Measurements from ENCODE around the gene ATP1A4. TPM values are rescaled to one million over a fixed set of nuclear protein-coding genes. Genes with fewer than 3 reads are reported as not detected.

Gene ATP1A4
- total RNA-seq, 1 donor from 2014 or later: not detected

DNA sequence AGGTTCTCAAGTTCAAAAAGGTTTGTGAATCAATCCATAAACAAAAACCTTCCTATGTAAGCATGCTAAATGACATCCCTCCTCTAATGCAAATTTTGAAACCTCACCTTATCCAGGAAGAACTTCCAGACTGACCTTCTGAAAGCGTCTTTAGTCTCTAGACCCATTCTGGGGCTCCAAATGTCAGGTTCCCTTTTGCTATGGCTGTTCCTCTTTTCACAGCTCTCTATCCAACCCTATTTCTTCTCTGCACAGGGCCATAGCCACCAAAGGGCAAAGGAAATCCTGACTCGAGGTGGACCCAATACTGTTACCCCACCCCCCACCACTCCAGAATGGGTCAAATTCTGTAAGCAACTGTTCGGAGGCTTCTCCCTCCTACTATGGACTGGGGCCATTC lies 3.4 kb downstream of the ATP1A4 start:
- no peaks in the 10 kb centered on the region for H3K36me3 Mint-ChIP-seq (ENCODE audit: insufficient read depth)
- no peak overlapping the region for H3K27ac Mint-ChIP-seq
- no peak for DNase-seq (ENCODE audit: low spot score, unreplicated experiment)
- no peaks in the 10 kb centered on the region for H3K9me3 Mint-ChIP-seq (ENCODE audit: low read depth)
- no peak overlapping the region for H3K4me3 Mint-ChIP-seq (ENCODE audit: low read depth)
- H3K27me3 Mint-ChIP-seq: no peaks in the 10 kb centered on the region
- H3K4me1 Mint-ChIP-seq (ENCODE audit: low read depth): no peaks in the 10 kb centered on the region
- TF ChIP-seq, protein P1, sequence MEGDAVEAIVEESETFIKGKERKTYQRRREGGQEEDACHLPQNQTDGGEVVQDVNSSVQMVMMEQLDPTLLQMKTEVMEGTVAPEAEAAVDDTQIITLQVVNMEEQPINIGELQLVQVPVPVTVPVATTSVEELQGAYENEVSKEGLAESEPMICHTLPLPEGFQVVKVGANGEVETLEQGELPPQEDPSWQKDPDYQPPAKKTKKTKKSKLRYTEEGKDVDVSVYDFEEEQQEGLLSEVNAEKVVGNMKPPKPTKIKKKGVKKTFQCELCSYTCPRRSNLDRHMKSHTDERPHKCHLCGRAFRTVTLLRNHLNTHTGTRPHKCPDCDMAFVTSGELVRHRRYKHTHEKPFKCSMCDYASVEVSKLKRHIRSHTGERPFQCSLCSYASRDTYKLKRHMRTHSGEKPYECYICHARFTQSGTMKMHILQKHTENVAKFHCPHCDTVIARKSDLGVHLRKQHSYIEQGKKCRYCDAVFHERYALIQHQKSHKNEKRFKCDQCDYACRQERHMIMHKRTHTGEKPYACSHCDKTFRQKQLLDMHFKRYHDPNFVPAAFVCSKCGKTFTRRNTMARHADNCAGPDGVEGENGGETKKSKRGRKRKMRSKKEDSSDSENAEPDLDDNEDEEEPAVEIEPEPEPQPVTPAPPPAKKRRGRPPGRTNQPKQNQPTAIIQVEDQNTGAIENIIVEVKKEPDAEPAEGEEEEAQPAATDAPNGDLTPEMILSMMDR (IDR thresholded peaks at IDR 0.05; ENCODE audit: unreplicated experiment): no peak

- TF ChIP-seq, protein P1 (IDR thresholded peaks at IDR 0.05; ENCODE audit: unreplicated experiment): no peak
- no peaks in the 10 kb centered on the region for H3K4me1 Mint-ChIP-seq (ENCODE audit: low read depth)
- no peaks in the 10 kb centered on the region for H3K27me3 Mint-ChIP-seq
- no peaks in the 10 kb centered on the region for H3K9me3 Mint-ChIP-seq (ENCODE audit: low read depth)
- H3K4me3 Mint-ChIP-seq (ENCODE audit: low read depth): no peak overlapping the region
- H3K36me3 Mint-ChIP-seq (ENCODE audit: insufficient read depth): no peaks in the 10 kb centered on the region
- H3K27ac Mint-ChIP-seq: no peak overlapping the region
- no peak for DNase-seq (ENCODE audit: low spot score, unreplicated experiment)
These were observed 5.0 kb downstream of the ATP1A4 start for GRCh38 chr1:160156361-160156760.

GRCh38 chr1:160157174-160157573 lies 5.8 kb downstream of the ATP1A4 start:
- H3K27me3 Mint-ChIP-seq: no peaks in the 10 kb centered on the region
- H3K4me1 Mint-ChIP-seq (ENCODE audit: low read depth): no peaks in the 10 kb centered on the region
- DNase-seq (ENCODE audit: low spot score, unreplicated experiment): no peak
- no peaks in the 10 kb centered on the region for H3K36me3 Mint-ChIP-seq (ENCODE audit: insufficient read depth)
- H3K9me3 Mint-ChIP-seq (ENCODE audit: low read depth): no peaks in the 10 kb centered on the region
- no peak overlapping the region for H3K27ac Mint-ChIP-seq
- TF ChIP-seq, protein P1 (IDR thresholded peaks at IDR 0.05; ENCODE audit: unreplicated experiment): no peak
- H3K4me3 Mint-ChIP-seq (ENCODE audit: low read depth): no peak overlapping the region

DNA sequence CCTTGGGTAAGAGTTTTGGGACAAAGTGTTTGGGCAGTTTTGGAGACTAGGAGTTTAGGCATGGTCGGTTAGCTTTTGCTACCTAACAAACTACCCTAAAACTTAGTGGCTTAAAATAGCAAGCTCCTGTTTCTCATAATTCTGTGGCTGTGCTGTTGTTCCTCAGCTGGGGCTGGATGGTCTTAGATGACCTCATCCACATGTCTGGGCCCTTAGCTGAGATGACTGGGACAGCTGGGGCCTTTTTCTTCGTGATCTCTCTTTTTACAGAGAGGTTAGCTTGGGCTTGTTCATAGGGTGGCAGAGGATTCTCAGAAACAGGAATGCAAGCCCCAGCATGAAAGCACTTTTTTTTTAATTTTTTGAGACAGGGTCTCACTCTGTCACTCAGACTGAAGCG lies 6.6 kb downstream of the ATP1A4 start:
- H3K27me3 Mint-ChIP-seq: no peaks in the 10 kb centered on the region
- no peaks in the 10 kb centered on the region for H3K4me1 Mint-ChIP-seq (ENCODE audit: low read depth)
- TF ChIP-seq, protein P1 (IDR thresholded peaks at IDR 0.05; ENCODE audit: unreplicated experiment): no peak
- no peak for DNase-seq (ENCODE audit: low spot score, unreplicated experiment)
- no peak overlapping the region for H3K27ac Mint-ChIP-seq
- no peak overlapping the region for H3K4me3 Mint-ChIP-seq (ENCODE audit: low read depth)
- H3K36me3 Mint-ChIP-seq (ENCODE audit: insufficient read depth): no peaks in the 10 kb centered on the region
- H3K9me3 Mint-ChIP-seq (ENCODE audit: low read depth): no peaks in the 10 kb centered on the region

GRCh38 chr1:160158534-160158933 lies 7.1 kb downstream of the ATP1A4 start:
- Mint-ChIP-seq H3K9me3 (ENCODE audit: low read depth) (no peaks in the 10 kb centered on the region), H3K36me3 (ENCODE audit: insufficient read depth) (no peaks in the 10 kb centered on the region), H3K27ac (no peak overlapping the region), H3K27me3 (no peaks in the 10 kb centered on the region), H3K4me1 (ENCODE audit: low read depth) (no peaks in the 10 kb centered on the region), H3K4me3 (ENCODE audit: low read depth) (no peak overlapping the region)
- no peak for DNase-seq (ENCODE audit: low spot score, unreplicated experiment)
- TF ChIP-seq, protein P1 (IDR thresholded peaks at IDR 0.05; ENCODE audit: unreplicated experiment): no peak

All from progenitor cell of endocrine pancreas (in vitro differentiated cells).